Neural progenitor cell (in vitro differentiated cells): ENCODE results near the gene ZNF366. TPM values are rescaled to one million over a fixed set of nuclear protein-coding genes. Genes with fewer than 3 reads are reported as not detected.
"Not testable (repeated sequence)": the region's sequence is repeated elsewhere in the genome, so short reads cannot be mapped to it uniquely, and the experiment has no call there.

Experiments used
- DNase-seq: peaks from one replicate; pipeline ENCODE4 v3.0.0-alpha.2; 2016; ENCODE audit warnings: low spot score
- H2AFZ ChIP-seq: fragments of 200-600 bp; sonication (generic); replicated peaks from 2 replicates; pipeline ENCODE4 v1.6.1; 2016; ENCODE audit warnings: antibody characterized with exemption
- H3F3A ChIP-seq: fragments of 200-600 bp; sonication (generic); 2 replicates; pipeline ENCODE4 v1.6.1; 2016; ENCODE audit warnings: antibody characterized with exemption, low read depth
- H3K27ac ChIP-seq: fragments of 200-600 bp; sonication (generic); 2 replicates; pipeline ENCODE4 v1.5.1; 2016; ENCODE audit warnings: mild to moderate bottlenecking
- H3K27me3 ChIP-seq: fragments of 200-600 bp; sonication (generic); 2 replicates; pipeline ENCODE4 v1.6.1; 2016; ENCODE audit warnings: mild to moderate bottlenecking, moderate library complexity
- H3K36me3 ChIP-seq: fragments of 200-600 bp; sonication (generic); 2 replicates; pipeline ENCODE4 v1.5.1; 2016
- H3K4me1 ChIP-seq: fragments of 200-600 bp; sonication (generic); 2 replicates; pipeline ENCODE4 v1.6.1; 2016; ENCODE audit warnings: mixed run types
- H3K4me2 ChIP-seq: fragments of 200-600 bp; sonication (generic); 2 replicates; pipeline ENCODE4 v1.6.1; 2016
- H3K4me3 ChIP-seq: fragments of 200-600 bp; sonication (generic); 2 replicates; pipeline ENCODE4 v1.5.1; 2016
- H3K79me2 ChIP-seq: fragments of 200-600 bp; sonication (generic); 2 replicates; pipeline ENCODE4 v1.6.1; 2016; ENCODE audit warnings: low read depth
- H3K9ac ChIP-seq: fragments of 200-600 bp; sonication (generic); 2 replicates; pipeline ENCODE4 v1.6.1; 2016
- H3K9me3 ChIP-seq: fragments of 200-600 bp; sonication (generic); 2 replicates; pipeline ENCODE4 v1.5.1; 2016; ENCODE audit warnings: low read depth
- H4K20me1 ChIP-seq: fragments of 200-600 bp; sonication (generic); 2 replicates; pipeline ENCODE4 v1.6.1; 2016; ENCODE audit warnings: low read depth
- H3K27ac Mint-ChIP-seq: 3 replicates; pipeline ENCODE4 v1.8.0; 2021; ENCODE audit warnings: mixed read lengths
- H3K27me3 Mint-ChIP-seq: 2 replicates; pipeline ENCODE4 v1.8.0; 2022; ENCODE audit warnings: low read depth, mild to moderate bottlenecking, inconsistent platforms, moderate library complexity, mixed read lengths; ENCODE audit not compliant: insufficient read depth
- H3K36me3 Mint-ChIP-seq: 3 replicates; pipeline ENCODE4 v1.8.0; 2021; ENCODE audit warnings: mixed read lengths
- H3K4me1 Mint-ChIP-seq: 3 replicates; pipeline ENCODE4 v1.8.0; 2021; ENCODE audit warnings: mixed read lengths
- H3K4me3 Mint-ChIP-seq: 3 replicates; pipeline ENCODE4 v1.8.0; 2021; ENCODE audit warnings: mild to moderate bottlenecking, moderate library complexity, mixed read lengths
- H3K9me3 Mint-ChIP-seq: 3 replicates; pipeline ENCODE4 v1.8.0; 2020; ENCODE audit warnings: mixed read lengths
- EZH2 ChIP-seq: fragments of 200-600 bp; sonication (generic); IDR thresholded peaks from 2 replicates; pipeline ENCODE4 v1.6.1; 2017; ENCODE audit warnings: antibody characterized with exemption, mild to moderate bottlenecking, moderate library complexity
- EZH2phosphoT487 ChIP-seq: fragments of 200-600 bp; sonication (generic); IDR thresholded peaks from 2 replicates; pipeline ENCODE4 v1.6.1; 2017; ENCODE audit warnings: antibody characterized with exemption
- total RNA-seq: library from RNA; depleted of rRNA; stranded (reverse); fragments of >200 nt; gene quantifications from 2 replicates; pipeline ENCODE4 v1.2.3, GENCODE V29; 2015; ENCODE audit warnings: low replicate concordance
- TF ChIP-seq, protein P1 (sequence below): fragments of 200-600 bp; sonication (generic); IDR thresholded peaks from 2 replicates; pipeline ENCODE4 v1.5.1; 2017; ENCODE audit warnings: antibody characterized with exemption, mild to moderate bottlenecking

The ZNF366 gene
- total RNA-seq, 1 donor from 2014 or later, result not detected

DNA sequence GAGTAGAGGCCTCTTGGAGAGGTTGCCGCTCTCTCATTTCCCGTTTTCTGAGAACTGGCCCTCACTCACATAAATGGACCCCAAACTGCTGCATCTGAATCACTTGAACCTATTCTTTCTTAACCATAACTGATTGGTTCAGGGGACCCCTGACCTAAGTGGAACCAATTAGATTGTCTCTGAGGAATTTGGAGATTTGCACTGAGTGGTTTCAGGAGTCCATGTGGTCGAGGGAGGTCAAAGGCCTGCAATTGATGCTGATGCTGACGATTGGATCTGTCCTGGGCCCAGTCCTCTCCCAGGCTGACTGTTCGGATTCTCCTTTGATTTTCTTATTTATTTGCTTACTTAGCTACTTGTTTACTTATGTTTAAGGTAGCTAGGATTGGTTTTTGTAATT, 99.1 kb downstream of the ZNF366 start:
- Histone ChIP-seq H3K4me1 (no peaks in the 10 kb centered on the region), H4K20me1 (no peaks in the 10 kb centered on the region), H2AFZ (no peak overlapping the region), H3K4me3 (no peak overlapping the region), H3K79me2 (no peaks in the 10 kb centered on the region), H3K27me3 (no peaks in the 10 kb centered on the region), H3F3A (no peaks in the 10 kb centered on the region), H3K9ac (no peak overlapping the region), H3K4me2 (no peak overlapping the region), H3K9me3 (no peaks in the 10 kb centered on the region), H3K36me3 (no peaks in the 10 kb centered on the region), H3K27ac (no peak overlapping the region)
- Mint-ChIP-seq H3K9me3 (peaks cover 19% of the 10 kb centered on the region), H3K27me3 (no peaks in the 10 kb centered on the region), H3K4me3 (no peak overlapping the region), H3K4me1 (peaks cover 34% of the 10 kb centered on the region), H3K27ac (peak overlapping the region; percentile 95), H3K36me3 (peaks cover 7% of the 10 kb centered on the region)
- TF ChIP-seq EZH2 (no peak), EZH2phosphoT487 (no peak)
- TF ChIP-seq, protein P1, sequence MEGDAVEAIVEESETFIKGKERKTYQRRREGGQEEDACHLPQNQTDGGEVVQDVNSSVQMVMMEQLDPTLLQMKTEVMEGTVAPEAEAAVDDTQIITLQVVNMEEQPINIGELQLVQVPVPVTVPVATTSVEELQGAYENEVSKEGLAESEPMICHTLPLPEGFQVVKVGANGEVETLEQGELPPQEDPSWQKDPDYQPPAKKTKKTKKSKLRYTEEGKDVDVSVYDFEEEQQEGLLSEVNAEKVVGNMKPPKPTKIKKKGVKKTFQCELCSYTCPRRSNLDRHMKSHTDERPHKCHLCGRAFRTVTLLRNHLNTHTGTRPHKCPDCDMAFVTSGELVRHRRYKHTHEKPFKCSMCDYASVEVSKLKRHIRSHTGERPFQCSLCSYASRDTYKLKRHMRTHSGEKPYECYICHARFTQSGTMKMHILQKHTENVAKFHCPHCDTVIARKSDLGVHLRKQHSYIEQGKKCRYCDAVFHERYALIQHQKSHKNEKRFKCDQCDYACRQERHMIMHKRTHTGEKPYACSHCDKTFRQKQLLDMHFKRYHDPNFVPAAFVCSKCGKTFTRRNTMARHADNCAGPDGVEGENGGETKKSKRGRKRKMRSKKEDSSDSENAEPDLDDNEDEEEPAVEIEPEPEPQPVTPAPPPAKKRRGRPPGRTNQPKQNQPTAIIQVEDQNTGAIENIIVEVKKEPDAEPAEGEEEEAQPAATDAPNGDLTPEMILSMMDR, result no peak
- no peak for DNase-seq

DNA sequence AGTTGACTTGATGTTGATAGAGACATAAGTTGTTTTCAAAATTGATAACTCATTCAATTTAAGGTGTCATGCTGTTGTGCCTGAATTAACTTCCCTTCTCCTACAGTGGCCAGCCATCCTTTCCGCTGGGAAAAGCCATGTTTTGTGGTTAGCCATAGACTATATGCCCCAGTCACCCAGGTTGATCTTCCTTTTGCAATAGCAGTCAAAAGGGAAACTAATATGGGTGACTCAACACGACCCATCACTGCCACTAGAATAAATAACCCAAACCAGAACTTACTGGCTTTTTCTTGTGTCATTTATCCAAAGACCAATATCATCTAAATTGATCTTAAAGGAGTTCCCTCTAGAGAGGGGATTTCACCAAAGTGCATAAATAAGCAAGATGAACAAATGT, 99.7 kb downstream of the ZNF366 start:
- TF ChIP-seq, protein P1, result no peak
- TF ChIP-seq EZH2phosphoT487, result no peak
- TF ChIP-seq EZH2, result no peak
- no peak for DNase-seq
- no peak overlapping the region for H3K4me3 ChIP-seq
- H3K9me3 ChIP-seq, result no peaks in the 10 kb centered on the region
- Mint-ChIP-seq H3K27ac (peak overlapping the region; percentile 95), H3K36me3 (peaks cover 7% of the 10 kb centered on the region), H3K27me3 (no peaks in the 10 kb centered on the region), H3K9me3 (peaks cover 19% of the 10 kb centered on the region), H3K4me3 (no peak overlapping the region), H3K4me1 (peaks cover 34% of the 10 kb centered on the region)
- H3K27ac ChIP-seq, result no peak overlapping the region
- no peak overlapping the region for H2AFZ ChIP-seq
- H3K36me3 ChIP-seq, result no peaks in the 10 kb centered on the region
- H3K27me3 ChIP-seq, result no peaks in the 10 kb centered on the region
- no peak overlapping the region for H3K9ac ChIP-seq
- no peaks in the 10 kb centered on the region for H3F3A ChIP-seq
- no peak overlapping the region for H3K4me2 ChIP-seq
- H4K20me1 ChIP-seq, result no peaks in the 10 kb centered on the region
- no peaks in the 10 kb centered on the region for H3K79me2 ChIP-seq
- H3K4me1 ChIP-seq, result no peaks in the 10 kb centered on the region

DNA sequence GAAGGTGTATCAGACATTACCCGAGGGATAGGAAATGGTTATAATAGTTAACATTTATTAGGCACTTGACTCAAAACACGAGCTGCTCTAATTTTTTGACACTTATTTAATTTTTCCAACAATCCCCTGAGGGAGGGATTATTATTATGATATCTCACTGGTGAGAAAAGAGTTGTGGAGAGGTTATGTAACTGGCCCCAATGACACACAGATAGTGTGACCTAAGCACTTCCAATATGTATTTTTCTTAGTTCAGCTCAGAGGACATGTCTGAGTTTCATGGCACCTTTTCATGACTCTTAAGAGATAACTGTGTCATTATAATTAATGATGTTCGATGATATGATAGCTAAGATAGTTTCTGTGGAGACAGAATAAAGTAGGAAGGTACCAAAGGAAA, 100.1 kb downstream of the ZNF366 start:
- Histone ChIP-seq H3K9ac (no peak overlapping the region), H3K27me3 (no peaks in the 10 kb centered on the region), H4K20me1 (no peaks in the 10 kb centered on the region), H3K4me3 (no peak overlapping the region), H3K36me3 (no peaks in the 10 kb centered on the region), H3F3A (no peaks in the 10 kb centered on the region), H3K79me2 (no peaks in the 10 kb centered on the region), H3K9me3 (no peaks in the 10 kb centered on the region), H3K27ac (no peak overlapping the region), H3K4me1 (no peaks in the 10 kb centered on the region), H2AFZ (no peak overlapping the region), H3K4me2 (no peak overlapping the region)
- Mint-ChIP-seq H3K27ac (peak overlapping the region; percentile 40), H3K4me1 (peaks cover 34% of the 10 kb centered on the region), H3K9me3 (peaks cover 22% of the 10 kb centered on the region), H3K4me3 (no peak overlapping the region), H3K27me3 (no peaks in the 10 kb centered on the region), H3K36me3 (peaks cover 9% of the 10 kb centered on the region)
- no peak for DNase-seq
- TF ChIP-seq EZH2phosphoT487, result no peak
- TF ChIP-seq, protein P1, result no peak
- no peak for TF ChIP-seq EZH2

DNA sequence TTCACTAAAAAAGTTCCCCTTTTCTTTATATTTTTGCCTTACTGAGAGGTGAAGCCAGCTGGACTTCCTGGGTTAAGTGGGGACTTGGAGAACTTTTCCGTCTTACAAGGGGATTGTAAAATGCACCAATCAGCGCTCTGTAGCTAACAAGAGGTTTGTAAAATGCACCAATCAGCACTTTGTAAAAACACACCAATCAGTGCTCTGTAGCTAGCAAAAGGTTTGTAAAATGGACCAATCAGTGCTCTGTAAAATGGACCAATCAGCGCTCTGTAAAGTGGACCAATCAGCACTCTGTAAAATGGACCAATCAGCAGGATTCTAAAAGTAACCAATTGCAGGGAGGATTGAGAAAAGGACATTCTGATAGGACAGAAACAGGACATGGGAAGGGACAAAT, 102.4 kb downstream of the ZNF366 start:
- not testable (repeated sequence) for H3K4me2 ChIP-seq, H3K4me3 Mint-ChIP-seq, H3K4me1 ChIP-seq, H3K27ac Mint-ChIP-seq, H3K27ac ChIP-seq, H4K20me1 ChIP-seq, H3K9ac ChIP-seq, H2AFZ ChIP-seq, DNase-seq, H3K27me3 ChIP-seq, H3K9me3 ChIP-seq, H3K79me2 ChIP-seq, H3K4me3 ChIP-seq, H3K36me3 ChIP-seq, H3F3A ChIP-seq, H3K27me3 Mint-ChIP-seq
- peaks cover 41% of the 10 kb centered on the region for H3K9me3 Mint-ChIP-seq
- peaks cover 31% of the 10 kb centered on the region for H3K4me1 Mint-ChIP-seq
- H3K36me3 Mint-ChIP-seq, result peaks cover 17% of the 10 kb centered on the region
